GM06990 (cell line): ENCODE data around the gene TMEM237.
A peak's percentile ranks its signal among the peaks of the same experiment; 100 is the strongest.

Experiments
- DNase-seq: peaks from one replicate; pipeline ENCODE4 v3.0.0-alpha.2; 2011; ENCODE audit not compliant: insufficient read length; ENCODE audit errors: extremely low read depth
- H3K27me3 ChIP-seq: replicated peaks from 2 replicates; pipeline ENCODE4 v1.6.0; 2011; ENCODE audit warnings: low read length; ENCODE audit not compliant: control insufficient read depth, insufficient read depth
- H3K36me3 ChIP-seq: 2 replicates; pipeline ENCODE4 v1.5.1; 2011; ENCODE audit warnings: low read length; ENCODE audit not compliant: control insufficient read depth, insufficient read depth
- H3K4me3 ChIP-seq: replicated peaks from 2 replicates; pipeline ENCODE4 v1.5.1; 2011; ENCODE audit warnings: low read depth, mild to moderate bottlenecking, control low read depth, low read length
- CTCF ChIP-seq: IDR thresholded peaks from 2 replicates; pipeline ENCODE4 v1.5.1; 2011; ENCODE audit warnings: low read length, control low read depth, mild to moderate bottlenecking, inconsistent platforms; ENCODE audit not compliant: insufficient read depth, poor library complexity, severe bottlenecking

The TMEM237 gene

GRCh38 chr2:201643216-201643890 is at the start of gene TMEM237:
TMEM237 (minus strand) TSS chr2:201643503; CDS start chr2:201643400, 103 bp downstream.
- peak; percentile 34 for TF ChIP-seq CTCF
- peak; percentile 72 for DNase-seq
- no peaks in the 10 kb centered on the region for H3K36me3 ChIP-seq
- no peaks in the 10 kb centered on the region for H3K27me3 ChIP-seq
- peak within 1 kb of the TSS; percentile 91 for H3K4me3 ChIP-seq

GRCh38 chr2:201685156-201685555 is 41.9 kb upstream of the TMEM237 start:
- Histone ChIP-seq H3K27me3 (no peaks in the 10 kb centered on the region; the same call in 1 of the 2 replicates), H3K36me3 (no peaks in the 10 kb centered on the region), H3K4me3 (no peak overlapping the region)
- TF ChIP-seq CTCF, result no peak
- DNase-seq, result no peak

- TF ChIP-seq CTCF, result peak; percentile 72
- H3K36me3 ChIP-seq, result no peaks in the 10 kb centered on the region
- H3K4me3 ChIP-seq, result no peak overlapping the region
- no peaks in the 10 kb centered on the region; the same call in 1 of the 2 replicates for H3K27me3 ChIP-seq
- DNase-seq, result no peak
Observed at GRCh38 chr2:201680743-201681142, 37.4 kb upstream of the TMEM237 start.

- Histone ChIP-seq H3K4me3 (no peak overlapping the region), H3K27me3 (no peaks in the 10 kb centered on the region; the same call in 1 of the 2 replicates), H3K36me3 (no peaks in the 10 kb centered on the region)
- DNase-seq, result no peak
- no peak for TF ChIP-seq CTCF
Observed at GRCh38 chr2:201678401-201678800, 35.1 kb upstream of the TMEM237 start.

- no peak overlapping the region for H3K4me3 ChIP-seq
- no peaks in the 10 kb centered on the region for H3K36me3 ChIP-seq
- TF ChIP-seq CTCF, result no peak
- DNase-seq, result no peak
- H3K27me3 ChIP-seq, result no peaks in the 10 kb centered on the region; the same call in 1 of the 2 replicates
Observed at GRCh38 chr2:201675454-201675853, 32.2 kb upstream of the TMEM237 start.
